GM18861 (cell line): ENCODE measurements around the gene AUTS2.

Source experiments
- ATAC-seq: cut with Tn5 transposase; IDR thresholded peaks from one replicate; pipeline ENCODE4 v1.9.1; 2021; ENCODE audit not compliant: unreplicated experiment

Gene AUTS2

DNA sequence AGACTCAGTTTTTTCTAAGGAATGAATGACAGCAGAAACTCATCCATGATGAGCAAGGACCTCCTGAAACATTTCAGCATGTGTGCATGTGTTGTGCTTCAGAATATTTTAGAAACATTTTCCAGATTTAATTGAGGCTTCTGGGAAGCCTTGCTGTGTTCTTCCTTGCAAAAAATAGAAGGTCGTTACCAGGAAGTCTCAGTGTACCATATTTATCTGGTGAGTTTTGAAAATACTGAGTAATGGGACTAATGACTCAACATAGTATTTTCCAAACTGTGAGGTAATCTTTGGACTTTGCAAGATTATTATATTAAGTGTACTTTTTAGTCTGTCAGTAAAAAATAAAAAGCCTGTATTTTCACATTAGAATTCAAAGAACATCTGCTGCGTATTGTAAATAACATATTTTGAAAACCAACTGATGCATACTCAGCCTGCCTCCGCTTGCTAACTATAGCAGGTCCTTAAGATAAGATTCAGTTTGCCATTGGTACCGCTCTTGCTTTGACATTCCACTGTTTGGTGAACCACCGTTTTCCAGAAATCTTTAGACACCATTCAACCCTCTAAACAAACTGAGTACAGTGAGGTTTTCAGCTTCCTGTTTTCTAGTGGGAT is 794.1 kb downstream of the AUTS2 start:
- ATAC-seq: no peak

DNA sequence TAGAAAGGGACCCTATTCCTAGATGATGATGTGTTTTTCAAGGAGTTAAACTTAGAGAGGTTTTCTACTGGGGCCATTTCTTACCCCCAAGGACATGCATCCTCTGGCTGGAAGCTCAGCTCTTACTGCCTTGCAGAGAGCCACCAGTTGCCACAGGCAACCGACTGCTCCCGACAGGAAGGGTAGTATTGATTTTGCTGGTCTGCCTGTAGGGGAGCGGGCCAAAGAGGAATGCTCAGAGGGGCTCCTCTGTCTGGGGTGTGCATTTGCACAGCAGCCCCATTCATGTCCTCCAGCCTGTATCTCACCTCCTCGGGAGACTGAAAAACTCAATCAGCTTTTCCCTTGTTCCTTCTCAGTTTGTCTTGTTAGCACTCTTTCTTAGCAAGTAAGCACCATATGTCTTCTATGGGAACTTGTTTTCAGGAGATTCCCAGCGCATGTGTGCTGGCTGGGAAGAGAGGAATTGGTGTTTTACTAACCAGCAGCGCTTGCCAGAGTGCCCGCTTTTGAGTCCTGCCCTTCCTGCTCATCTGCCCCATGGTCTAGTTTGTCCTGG is 794.7 kb downstream of the AUTS2 start:
- no peak for ATAC-seq

DNA sequence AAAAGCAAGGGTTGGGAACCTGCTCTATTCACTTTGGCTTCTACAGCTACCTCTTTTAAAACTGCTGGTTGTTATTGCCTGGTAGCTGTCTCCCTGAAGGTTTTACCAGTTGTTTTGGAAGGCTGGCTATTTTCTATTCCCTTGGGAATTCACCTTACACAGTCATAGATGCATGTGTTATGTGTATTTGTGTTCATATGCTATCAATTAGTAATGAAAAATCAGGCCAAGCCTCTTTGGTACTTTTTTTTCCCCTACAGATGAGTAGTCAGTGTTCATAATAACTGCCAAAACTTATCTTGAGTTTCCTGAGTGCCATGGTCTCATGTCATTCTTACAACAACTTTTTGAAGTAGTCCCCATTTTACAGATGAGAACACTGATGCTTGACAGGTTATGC is 795.7 kb downstream of the AUTS2 start:
- ATAC-seq: no peak

DNA sequence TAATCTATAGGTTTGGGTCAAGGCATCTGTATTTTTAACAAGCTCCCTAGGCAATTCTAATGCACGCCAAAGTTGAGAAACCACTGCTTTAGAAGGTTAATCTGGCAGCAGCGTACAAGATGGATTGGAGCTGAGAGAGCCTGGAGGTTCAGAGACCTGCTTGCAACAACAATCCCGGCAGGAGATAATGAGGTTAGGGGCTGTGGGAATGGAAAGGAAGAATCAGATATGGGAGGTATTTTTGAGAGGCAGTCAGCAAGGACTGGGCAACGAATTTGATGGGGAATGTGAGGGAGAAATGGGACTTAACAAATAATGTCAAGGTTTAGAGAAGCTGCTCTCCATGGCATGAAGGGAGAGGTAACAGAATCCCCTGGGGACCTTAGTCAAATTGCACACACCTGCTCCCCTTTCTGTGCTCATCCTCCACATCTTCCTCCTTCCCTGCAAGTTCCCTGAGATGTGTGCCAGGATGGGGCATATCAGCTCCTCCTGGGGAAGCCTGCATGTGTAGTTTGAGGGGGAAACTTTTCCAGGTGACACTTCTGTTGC is 802.6 kb downstream of the AUTS2 start:
- ATAC-seq: no peak

DNA sequence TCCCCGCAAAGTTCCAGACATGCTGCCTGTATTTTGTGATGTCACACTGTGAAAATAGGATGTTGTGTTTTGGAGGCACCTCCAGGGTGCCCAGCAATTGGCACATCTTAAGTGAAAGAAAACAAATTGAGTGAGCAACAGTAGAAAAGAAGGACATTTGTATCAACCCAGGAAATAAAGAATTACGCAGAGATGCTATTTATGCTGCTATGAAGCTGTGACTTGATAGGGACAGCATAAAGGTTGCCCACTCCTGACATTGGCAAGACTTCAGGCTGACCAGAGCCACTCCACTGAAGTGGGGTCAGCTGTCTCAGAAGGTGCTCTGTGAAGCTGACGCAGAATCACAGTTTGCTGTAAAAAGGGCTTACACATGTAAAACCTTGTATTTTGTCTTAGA is 803.8 kb downstream of the AUTS2 start:
- ATAC-seq: no peak

DNA sequence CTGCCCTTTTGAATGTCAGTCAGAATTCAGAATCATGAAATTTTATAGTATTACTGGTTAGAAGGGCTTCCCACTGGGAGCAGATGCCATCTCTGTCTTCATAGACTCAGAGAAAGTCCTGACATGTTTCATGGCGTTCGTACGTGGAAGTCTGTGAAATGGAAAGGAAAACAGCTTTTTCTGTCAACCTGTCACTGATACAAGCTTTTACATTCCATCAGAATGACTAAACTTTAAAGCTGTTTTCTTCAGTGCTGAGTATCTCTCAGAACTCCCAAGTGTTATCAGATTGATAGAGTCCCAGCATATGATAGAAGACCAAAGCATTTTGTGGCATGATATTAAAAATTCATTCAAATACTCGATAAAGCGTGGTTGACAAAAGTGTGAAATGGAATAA is 807.0 kb downstream of the AUTS2 start:
- no peak for ATAC-seq

DNA sequence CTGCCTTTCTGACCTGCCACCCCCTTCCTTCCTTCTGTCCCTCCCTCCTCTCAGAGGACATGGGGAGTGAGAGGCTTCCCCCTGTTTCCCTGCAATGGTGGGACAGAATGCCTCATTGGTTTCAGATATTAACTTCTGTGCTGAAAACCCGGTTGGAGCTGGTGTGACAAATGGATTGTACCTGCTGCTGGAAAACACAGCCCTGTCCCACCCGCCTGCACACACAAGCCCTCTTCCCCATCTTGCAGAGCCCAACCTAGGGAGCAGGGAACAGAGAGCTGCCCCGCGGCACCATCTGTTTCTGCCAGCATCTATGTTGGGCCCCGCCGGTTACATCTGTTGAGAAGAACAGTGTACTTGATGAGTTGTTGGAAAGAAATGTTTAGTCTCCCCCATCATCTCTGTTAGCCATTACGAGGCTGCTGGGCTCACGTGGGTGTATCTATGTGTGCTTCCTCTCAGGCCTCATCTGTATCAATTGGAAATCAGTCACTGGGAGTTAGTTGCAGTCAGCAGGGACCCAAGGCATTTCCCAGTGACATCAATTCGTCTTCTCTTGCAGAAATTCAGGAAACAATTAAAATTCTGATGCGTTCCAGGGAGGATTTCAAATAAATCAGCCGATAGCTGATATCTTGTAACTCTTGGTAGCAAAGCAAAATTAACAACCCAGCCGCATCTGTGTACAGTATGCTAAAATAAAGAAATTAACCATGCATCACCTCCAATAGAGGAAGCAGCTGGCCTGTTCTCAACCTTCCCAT is 808.1 kb downstream of the AUTS2 start:
- ATAC-seq: no peak

DNA sequence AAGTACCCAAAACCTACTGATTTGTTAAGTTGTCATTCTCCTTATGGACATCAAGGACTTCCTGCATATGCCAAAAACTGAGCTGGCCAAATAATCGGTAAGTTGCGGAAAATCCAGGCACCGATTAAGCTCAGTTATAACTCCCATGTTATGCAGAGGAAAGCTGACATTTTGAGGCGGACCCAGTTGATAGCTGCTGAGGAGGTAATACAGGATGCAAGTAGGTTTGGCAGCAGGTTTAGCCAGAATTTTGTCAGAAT is 808.6 kb downstream of the AUTS2 start:
- ATAC-seq: no peak

DNA sequence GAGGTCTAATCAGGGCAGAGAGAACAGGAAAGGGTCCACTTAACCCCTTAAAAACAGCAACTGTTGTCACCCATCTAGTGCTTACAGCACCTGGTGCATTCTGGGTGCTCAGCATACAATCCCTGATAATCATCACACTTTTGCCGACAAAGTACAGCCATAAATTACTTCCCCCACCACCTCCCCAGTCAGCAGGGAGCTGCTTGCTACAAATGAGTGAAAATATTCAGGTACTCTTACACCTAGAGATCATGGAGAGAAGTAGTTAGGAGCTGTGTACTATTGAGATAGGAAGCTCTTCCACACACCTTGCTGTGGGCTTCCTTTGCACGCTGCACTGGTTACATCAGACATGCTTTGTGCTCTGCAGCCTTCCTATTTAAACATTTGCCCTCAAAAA is 810.2 kb downstream of the AUTS2 start:
- no peak for ATAC-seq

DNA sequence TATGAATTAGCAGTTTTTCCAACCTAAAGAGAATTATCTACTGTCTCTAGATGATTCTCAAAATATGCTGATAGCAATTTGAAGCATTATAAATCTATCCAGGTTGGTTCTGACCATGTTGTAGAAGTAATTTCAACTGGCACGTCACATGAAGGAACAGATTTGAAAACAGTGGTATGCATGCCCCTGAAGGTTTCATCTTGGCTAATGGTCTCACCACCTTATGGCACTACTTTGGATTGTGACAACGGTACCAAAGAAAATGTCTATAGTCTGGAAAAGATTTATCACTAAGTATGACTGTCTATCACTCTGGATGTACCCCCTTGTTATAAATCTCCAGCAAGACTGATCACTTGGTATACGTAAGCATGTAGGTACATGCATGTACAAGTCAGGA is 810.6 kb downstream of the AUTS2 start:
- ATAC-seq: no peak

DNA sequence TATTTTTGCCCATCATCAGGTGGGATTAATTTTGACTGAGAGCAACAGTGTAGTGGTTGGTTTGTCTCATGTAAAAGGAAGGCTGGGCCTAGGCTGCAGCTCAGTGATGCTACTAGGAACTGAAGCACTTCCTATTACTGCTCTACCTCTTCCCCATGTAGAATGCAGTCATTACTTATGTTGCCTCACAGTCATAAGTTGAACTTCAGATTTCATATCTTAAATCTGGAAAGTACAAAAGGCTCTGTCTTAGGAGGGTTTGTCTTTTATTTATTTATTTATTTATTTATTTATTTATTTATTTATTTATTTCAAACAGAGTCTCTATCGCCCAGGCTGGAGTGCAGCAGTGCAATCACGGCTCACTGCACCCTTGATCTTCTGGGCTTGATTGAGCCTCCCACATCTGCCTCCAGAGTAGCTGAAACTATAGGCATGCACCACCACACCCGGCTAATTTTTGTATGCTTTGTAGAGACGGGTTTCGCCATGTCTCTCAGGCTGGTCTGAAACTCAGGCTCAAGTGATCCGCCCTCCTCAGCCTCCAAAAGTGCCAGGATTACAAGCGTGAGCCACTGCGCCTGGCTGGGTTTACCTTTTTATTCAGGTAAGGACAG is 812.0 kb downstream of the AUTS2 start:
- no peak for ATAC-seq

DNA sequence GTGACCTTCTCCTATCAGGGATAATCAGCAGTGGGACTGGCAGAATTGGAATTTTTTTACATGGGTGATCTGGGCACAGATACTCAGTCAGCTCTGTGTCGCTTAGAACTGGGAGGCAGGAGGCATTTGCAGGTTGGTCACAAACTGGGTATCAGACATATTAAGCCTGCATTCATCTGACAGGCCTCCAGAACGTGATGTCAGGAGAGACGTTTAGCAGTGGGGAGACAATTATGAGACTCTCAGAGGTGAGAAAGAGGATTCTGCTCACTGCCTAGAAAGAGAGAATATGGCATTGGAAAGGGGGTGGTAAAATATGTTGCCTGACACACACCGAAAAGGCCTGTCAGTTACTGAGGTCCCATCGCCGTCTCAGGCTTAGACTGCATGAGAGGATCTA is 816.1 kb downstream of the AUTS2 start:
- no peak for ATAC-seq

DNA sequence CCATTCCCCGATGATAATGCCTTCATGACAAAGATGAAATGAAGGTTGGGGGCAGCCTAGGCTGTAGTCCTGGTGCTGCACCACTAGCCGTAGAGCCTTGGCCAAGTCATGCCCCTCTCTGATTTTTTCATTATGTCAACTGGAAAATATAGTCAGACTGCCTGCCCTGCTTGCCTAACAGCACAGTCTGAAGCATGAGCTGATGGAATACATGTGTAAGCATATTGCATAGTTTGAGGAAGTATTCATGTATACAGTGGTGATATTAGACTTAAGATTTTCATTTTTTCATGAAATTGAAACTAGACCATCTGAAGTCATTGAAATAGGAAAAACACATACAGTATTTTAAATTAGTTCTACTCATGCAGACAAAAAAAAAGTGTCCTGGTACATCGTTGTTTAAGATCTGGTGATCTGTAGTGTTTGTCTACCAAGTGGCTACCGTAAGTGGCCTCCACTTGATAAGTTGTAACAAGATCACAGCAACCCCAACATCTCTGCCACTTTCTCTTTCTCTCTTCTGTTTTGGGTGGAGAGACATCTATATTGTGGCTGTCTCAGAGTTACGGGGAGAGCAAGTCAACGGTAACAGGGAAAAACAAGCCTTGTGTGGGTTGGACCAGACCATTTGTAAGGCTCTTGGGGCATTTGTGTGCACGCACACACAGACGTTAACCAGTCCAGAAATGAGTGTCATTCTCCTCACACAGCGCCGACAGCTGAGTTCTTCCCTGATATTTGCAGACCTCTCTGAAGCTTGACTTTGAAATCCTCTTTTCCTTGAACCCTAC is 817.1 kb downstream of the AUTS2 start:
- peak; percentile 42 for ATAC-seq

DNA sequence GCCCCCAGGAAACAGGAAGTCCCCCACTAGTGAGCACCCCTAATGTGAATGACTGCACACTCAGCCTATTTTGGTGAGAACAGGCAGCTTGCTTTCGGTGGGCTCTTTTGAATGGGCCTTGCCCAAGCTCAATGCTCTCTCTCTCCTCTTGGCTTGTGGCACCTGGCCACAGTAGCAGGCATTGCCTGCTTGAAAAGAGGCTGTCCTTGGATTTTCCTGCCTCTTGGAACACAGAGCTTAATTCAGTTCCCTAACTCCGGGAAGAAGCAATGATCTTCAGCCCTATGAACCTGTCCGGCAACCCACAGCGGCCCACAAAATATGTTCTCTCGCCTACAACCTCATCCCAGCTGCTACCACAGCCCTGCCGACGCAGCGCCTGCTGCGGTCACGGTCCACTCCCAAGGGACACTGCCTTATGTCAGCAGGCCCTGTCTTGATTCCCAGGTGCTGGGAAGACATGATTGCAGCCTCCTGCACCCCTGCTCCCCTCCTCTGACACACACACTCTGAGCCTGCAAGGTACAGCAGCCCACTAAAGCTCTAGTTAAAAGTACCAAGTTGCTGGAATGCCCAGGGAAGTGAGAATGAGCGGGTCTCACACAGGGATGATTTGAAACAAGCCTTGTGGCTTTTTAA is 818.2 kb downstream of the AUTS2 start:
- no peak for ATAC-seq

DNA sequence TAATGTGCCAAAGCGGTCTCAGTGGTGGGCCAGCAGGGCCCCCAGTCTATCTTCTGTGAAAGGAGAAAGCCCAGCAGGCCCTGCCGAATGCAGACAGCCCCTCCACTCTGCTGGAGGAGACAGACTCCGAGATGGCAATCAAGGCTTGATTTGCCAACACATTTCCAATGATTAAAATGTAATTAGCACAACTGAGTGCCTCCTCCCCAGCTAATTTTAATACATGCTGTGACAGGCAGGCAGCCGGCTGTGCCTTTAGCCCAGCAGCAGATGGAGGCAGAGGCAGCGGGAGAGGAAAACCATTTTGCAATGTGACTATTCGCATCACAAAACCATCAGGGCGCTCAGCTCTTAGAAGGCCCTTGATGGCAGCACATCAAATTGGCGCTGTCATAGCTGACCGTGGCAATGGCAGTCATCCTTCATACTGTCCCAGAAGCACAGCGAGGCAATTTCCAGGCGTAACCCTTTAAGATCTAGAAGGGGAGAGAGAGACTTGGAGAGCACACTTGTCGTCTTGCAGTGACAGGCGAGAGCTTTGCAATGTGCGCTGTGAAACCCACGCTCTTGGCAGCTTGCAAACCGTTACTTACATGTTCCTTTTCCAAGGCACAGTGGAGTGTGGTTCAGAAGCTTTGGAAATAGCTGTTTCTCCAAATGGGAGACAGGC is 818.8 kb downstream of the AUTS2 start:
- ATAC-seq: no peak

DNA sequence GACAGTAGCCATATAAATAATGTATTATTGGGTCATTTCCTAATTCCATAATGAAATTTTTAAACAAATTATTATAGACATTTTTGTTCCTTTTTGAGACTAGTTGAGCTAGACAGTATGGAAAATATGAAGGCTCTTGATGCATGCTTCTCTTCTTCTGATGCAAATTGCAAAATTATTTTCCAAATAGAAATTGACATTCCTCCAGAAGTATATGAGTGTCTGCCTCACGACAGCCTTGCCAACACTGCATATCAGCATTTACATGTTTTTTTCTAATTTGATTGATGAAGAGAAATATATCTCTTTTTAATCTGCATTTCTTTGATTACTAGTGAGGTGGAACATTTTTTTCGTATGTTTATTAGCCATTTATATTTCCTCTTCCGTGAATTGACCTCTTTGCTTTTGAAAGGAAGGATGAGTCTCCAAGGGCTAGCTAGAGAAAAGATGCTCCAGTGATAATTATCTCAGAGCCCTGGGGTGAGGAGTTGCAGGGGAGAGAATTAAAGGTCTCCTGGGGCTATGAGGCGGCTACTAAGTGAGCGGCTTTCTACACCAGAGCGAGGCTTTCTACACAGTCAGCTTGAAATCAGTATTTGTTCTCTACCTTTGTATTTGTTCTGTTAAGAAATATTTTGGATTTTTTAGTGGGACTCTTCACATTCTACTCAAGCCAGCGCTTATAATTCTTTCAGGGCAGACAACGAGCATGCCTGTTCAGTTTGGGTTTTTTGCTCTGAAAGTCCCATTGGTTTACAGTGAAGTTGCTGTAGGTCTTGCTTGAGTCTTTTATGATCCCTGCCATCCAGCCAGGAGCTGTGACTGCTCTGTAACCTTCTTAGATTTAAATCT is 821.5 kb downstream of the AUTS2 start:
- no peak for ATAC-seq

DNA sequence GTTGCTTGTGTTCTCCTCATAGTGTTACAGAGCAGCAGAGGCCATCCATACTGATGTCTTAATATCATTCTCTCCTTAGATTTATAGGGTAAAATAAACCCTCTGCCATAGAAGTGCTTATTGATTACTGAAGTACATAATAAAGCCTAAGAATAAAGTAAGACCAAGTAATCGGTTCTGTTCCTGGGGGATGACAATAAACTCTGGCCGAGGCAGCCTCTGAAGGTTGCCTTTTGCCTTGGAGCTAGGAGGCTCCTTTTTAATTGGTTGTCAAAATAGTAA is 822.0 kb downstream of the AUTS2 start:
- ATAC-seq: no peak

DNA sequence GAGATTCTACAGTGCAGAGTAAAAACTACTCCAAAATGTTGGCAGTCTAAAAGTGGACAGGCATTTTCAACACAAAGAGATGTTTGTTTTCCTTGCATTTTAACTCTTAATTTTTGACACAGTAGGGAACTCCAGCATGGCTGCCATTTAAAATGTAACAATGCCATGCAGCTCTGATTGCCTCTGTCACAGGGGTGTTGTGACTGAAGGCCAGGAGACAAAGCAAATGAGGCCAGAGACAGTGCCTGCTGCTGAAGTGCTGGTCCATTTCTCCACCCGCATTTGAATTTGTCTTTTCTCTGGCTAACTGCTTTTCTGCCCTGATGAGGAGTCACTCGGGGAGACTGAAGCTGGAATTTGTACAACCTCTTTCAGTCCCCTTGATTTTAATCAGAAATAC is 823.0 kb downstream of the AUTS2 start:
- no peak for ATAC-seq

DNA sequence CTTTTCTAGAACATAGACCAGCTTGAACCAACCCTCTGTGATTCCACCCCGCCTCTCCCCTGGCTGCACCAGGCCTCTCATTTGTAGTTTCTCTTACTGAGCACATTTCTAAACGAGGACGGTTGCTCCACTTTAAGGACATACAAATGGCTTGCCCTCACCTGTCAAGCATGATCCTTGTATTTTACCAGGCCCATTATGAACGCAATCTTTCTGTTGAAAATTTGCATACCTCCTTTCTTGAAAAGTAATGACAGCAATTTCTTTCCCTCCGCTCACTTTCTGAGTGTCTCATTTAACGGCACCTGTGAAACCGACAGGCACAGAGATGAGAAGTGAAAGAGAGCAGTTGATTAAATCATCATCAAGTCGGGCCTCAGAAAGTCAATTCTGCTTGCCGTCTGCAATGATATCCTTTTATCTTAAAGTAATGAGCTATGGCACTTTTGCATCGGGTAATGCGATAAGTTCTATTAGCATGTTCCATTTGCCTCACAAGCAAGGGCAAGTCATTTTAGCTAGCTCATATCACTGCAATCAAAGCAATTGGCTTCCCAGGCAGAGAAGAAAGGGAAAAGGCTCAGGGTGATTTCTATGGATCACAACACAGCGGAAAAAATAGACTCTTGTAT is 828.1 kb downstream of the AUTS2 start:
- no peak for ATAC-seq
